HEK293 (cell line): ENCODE results near the gene SMYD2.

Experiments
- CTCF ChIA-PET: fragments of 350-600 bp; formaldehyde crosslinking; extraction: SDS; loops from one replicate; lab custom pipeline; 2021; ENCODE audit warnings: antibody characterized with exemption; lab: Yijun Ruan, JAX
- POLR2A ChIA-PET: fragments of 300-600 bp; formaldehyde crosslinking; extraction: SDS; loops from one replicate; lab custom pipeline; 2020; ENCODE audit warnings: antibody characterized with exemption, inconsistent platforms; lab: Yijun Ruan, JAX
- H3K27ac ChIP-seq: fragments of 200-500 bp; sonication (Bioruptor generic); 2 replicates; pipeline ENCODE4 v1.5.1; 2014; ENCODE audit warnings: low read depth, low read length, control low read depth, inconsistent platforms; ENCODE audit errors: extremely low read depth
- H3K36me3 ChIP-seq, 2 experiments: fragments of 200-500 bp in 1 of 2; sonication (Bioruptor generic) in 1 of 2; 1 replicate in 1 of 2; 2 replicates in 1 of 2; pipeline ENCODE4 v1.5.1; 2014 to 2017; ENCODE audit warnings: inconsistent platforms in 2 of 2, low read length in 2 of 2; ENCODE audit not compliant: control insufficient read depth in 2 of 2, insufficient read depth in 1 of 2
- H3K4me1 ChIP-seq: fragments of 200-500 bp; sonication (Bioruptor generic); 2 replicates; pipeline ENCODE4 v1.5.1; 2014; ENCODE audit warnings: mild to moderate bottlenecking, low read length, inconsistent platforms; ENCODE audit not compliant: control insufficient read depth, insufficient read depth
- H3K4me3 ChIP-seq: 2 replicates; pipeline ENCODE4 v1.5.1; 2011; ENCODE audit warnings: low read depth, mild to moderate bottlenecking, control low read depth, low read length, moderate library complexity
- H3K9me3 ChIP-seq: fragments of 200-500 bp; sonication (Bioruptor generic); 2 replicates; pipeline ENCODE4 v1.5.1; 2014; ENCODE audit warnings: low read depth, low read length, inconsistent platforms; ENCODE audit not compliant: control insufficient read depth, insufficient read depth
- GLIS2 ChIP-seq: fragments of 450-650 bp; formaldehyde crosslinking; IDR thresholded peaks from 2 replicates; pipeline ENCODE4 v1.5.1; 2016; ENCODE audit warnings: missing biosample characterization, missing genetic modification characterization
- MYNN ChIP-seq: fragments of 450-650 bp; formaldehyde crosslinking; IDR thresholded peaks from 2 replicates; pipeline ENCODE4 v1.5.1; 2016; ENCODE audit warnings: missing biosample characterization, missing genetic modification characterization, borderline replicate concordance
- RBAK ChIP-seq: fragments of 450-650 bp; formaldehyde crosslinking; IDR thresholded peaks from 2 replicates; pipeline ENCODE4 v1.5.1; 2016; ENCODE audit warnings: missing biosample characterization, missing genetic modification characterization
- SP7 ChIP-seq: fragments of 450-650 bp; formaldehyde crosslinking; IDR thresholded peaks from 2 replicates; pipeline ENCODE4 v1.5.1; 2016; ENCODE audit warnings: missing biosample characterization, missing genetic modification characterization
- ZBTB8A ChIP-seq: fragments of 450-650 bp; formaldehyde crosslinking; IDR thresholded peaks from 2 replicates; pipeline ENCODE4 v1.5.1; 2016; ENCODE audit warnings: missing biosample characterization, missing genetic modification characterization
- ZNF202 ChIP-seq: fragments of 450-650 bp; formaldehyde crosslinking; IDR thresholded peaks from 2 replicates; pipeline ENCODE4 v1.5.1; 2016; ENCODE audit warnings: missing biosample characterization, missing genetic modification characterization, borderline replicate concordance
- ZNF266 ChIP-seq: fragments of 450-650 bp; formaldehyde crosslinking; IDR thresholded peaks from 2 replicates; pipeline ENCODE4 v1.5.1; 2016; ENCODE audit warnings: missing biosample characterization, missing genetic modification characterization, low read depth
- ZNF292 ChIP-seq: fragments of 450-650 bp; formaldehyde crosslinking; IDR thresholded peaks from 2 replicates; pipeline ENCODE4 v1.5.1; 2016; ENCODE audit warnings: low read depth, missing biosample characterization, missing genetic modification characterization, borderline replicate concordance
- ZNF626 ChIP-seq: fragments of 450-650 bp; sonication (Bioruptor Pico); formaldehyde crosslinking; IDR thresholded peaks from 2 replicates; pipeline ENCODE4 v1.5.1; 2018; ENCODE audit warnings: missing biosample characterization, missing genetic modification characterization, inconsistent platforms
- ZNF830 ChIP-seq: fragments of 450-650 bp; IDR thresholded peaks from 2 replicates; pipeline ENCODE4 v1.5.0; 2018; ENCODE audit warnings: missing biosample characterization, missing genetic modification characterization, low read depth, mild to moderate bottlenecking, moderate library complexity
- TF ChIP-seq, protein P1 (sequence below): fragments of 450-650 bp; formaldehyde crosslinking; IDR thresholded peaks from 2 replicates; pipeline ENCODE4 v1.5.1; 2016; ENCODE audit warnings: missing biosample characterization, missing genetic modification characterization
- TF ChIP-seq, protein P2 (sequence below): fragments of 450-650 bp; formaldehyde crosslinking; conservative IDR thresholded peaks from 2 replicates; pipeline ENCODE4 v1.5.1; 2016; ENCODE audit warnings: low read depth, missing biosample characterization, missing genetic modification characterization
- TF ChIP-seq, protein P3 (sequence below): fragments of 450-650 bp; formaldehyde crosslinking; IDR thresholded peaks from 2 replicates; pipeline ENCODE4 v1.5.1; 2016; ENCODE audit warnings: missing biosample characterization, missing genetic modification characterization
- TF ChIP-seq, protein P4 (sequence below): fragments of 450-650 bp; formaldehyde crosslinking; IDR thresholded peaks from 2 replicates; pipeline ENCODE4 v1.5.1; 2016; ENCODE audit warnings: missing biosample characterization, missing genetic modification characterization
- TF ChIP-seq, protein P5 (sequence below): fragments of 450-650 bp; formaldehyde crosslinking; IDR thresholded peaks from 2 replicates; pipeline ENCODE4 v1.5.1; 2016; ENCODE audit warnings: missing biosample characterization, missing genetic modification characterization
- TF ChIP-seq, protein P6 (sequence below): fragments of 450-650 bp; formaldehyde crosslinking; IDR thresholded peaks from 2 replicates; pipeline ENCODE4 v1.5.1; 2016; ENCODE audit warnings: missing biosample characterization, missing genetic modification characterization
- TF ChIP-seq, protein P7 (sequence below): fragments of 450-650 bp; formaldehyde crosslinking; IDR thresholded peaks from 2 replicates; pipeline ENCODE4 v1.5.1; 2016; ENCODE audit warnings: missing biosample characterization, missing genetic modification characterization

The SMYD2 gene

DNA sequence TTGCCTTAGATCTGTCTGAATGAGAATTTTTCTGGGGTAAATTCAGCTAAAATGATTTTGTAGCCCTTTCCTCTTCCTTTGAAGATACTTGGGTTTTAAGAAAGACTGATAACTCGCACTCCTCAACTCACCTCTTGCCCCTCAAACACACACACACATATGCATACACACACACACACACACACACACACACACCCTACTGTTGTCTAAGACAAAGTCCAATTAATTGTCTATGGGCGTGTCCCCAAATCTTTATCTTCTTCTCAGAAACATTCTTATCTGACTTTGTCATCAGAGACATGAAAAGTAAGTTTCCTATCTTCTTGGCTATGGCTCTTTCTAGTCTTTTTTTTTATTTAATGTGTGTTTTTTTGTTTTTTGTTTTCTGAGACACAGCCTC is 36.1 kb upstream of the SMYD2 start:
- TF ChIP-seq ZNF266 (tag by site-specific recombination) (no peak), SP7 (tag by site-specific recombination) (no peak), ZBTB8A (tag by site-specific recombination) (no peak), ZNF830 (tag by site-specific recombination) (no peak), ZNF292 (tag by site-specific recombination) (no peak), ZNF202 (tag by site-specific recombination) (no peak)
- TF ChIP-seq, protein P1, sequence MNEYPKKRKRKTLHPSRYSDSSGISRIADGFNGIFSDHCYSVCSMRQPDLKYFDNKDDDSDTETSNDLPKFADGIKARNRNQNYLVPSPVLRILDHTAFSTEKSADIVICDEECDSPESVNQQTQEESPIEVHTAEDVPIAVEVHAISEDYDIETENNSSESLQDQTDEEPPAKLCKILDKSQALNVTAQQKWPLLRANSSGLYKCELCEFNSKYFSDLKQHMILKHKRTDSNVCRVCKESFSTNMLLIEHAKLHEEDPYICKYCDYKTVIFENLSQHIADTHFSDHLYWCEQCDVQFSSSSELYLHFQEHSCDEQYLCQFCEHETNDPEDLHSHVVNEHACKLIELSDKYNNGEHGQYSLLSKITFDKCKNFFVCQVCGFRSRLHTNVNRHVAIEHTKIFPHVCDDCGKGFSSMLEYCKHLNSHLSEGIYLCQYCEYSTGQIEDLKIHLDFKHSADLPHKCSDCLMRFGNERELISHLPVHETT (tag by site-specific recombination) = no peak
- TF ChIP-seq, protein P2, sequence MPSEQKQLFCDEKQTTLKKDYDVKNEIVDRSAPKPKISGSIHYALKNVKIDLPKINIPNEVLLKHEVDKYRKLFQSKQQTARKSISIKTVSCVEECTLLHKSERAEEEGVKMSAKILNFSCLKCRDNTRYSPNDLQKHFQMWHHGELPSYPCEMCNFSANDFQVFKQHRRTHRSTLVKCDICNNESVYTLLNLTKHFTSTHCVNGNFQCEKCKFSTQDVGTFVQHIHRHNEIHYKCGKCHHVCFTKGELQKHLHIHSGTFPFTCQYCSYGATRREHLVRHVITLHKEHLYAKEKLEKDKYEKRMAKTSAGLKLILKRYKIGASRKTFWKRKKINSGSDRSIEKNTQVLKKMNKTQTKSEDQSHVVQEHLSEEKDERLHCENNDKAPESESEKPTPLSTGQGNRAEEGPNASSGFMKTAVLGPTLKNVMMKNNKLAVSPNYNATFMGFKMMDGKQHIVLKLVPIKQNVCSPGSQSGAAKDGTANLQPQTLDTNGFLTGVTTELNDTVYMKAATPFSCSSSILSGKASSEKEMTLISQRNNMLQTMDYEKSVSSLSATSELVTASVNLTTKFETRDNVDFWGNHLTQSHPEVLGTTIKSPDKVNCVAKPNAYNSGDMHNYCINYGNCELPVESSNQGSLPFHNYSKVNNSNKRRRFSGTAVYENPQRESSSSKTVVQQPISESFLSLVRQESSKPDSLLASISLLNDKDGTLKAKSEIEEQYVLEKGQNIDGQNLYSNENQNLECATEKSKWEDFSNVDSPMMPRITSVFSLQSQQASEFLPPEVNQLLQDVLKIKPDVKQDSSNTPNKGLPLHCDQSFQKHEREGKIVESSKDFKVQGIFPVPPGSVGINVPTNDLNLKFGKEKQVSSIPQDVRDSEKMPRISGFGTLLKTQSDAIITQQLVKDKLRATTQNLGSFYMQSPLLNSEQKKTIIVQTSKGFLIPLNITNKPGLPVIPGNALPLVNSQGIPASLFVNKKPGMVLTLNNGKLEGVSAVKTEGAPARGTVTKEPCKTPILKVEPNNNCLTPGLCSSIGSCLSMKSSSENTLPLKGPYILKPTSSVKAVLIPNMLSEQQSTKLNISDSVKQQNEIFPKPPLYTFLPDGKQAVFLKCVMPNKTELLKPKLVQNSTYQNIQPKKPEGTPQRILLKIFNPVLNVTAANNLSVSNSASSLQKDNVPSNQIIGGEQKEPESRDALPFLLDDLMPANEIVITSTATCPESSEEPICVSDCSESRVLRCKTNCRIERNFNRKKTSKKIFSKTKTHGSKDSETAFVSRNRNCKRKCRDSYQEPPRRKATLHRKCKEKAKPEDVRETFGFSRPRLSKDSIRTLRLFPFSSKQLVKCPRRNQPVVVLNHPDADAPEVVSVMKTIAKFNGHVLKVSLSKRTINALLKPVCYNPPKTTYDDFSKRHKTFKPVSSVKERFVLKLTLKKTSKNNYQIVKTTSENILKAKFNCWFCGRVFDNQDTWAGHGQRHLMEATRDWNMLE (tag by site-specific recombination) = no peak
- TF ChIP-seq, protein P3, sequence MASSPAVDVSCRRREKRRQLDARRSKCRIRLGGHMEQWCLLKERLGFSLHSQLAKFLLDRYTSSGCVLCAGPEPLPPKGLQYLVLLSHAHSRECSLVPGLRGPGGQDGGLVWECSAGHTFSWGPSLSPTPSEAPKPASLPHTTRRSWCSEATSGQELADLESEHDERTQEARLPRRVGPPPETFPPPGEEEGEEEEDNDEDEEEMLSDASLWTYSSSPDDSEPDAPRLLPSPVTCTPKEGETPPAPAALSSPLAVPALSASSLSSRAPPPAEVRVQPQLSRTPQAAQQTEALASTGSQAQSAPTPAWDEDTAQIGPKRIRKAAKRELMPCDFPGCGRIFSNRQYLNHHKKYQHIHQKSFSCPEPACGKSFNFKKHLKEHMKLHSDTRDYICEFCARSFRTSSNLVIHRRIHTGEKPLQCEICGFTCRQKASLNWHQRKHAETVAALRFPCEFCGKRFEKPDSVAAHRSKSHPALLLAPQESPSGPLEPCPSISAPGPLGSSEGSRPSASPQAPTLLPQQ = no peak
- TF ChIP-seq, protein P4, sequence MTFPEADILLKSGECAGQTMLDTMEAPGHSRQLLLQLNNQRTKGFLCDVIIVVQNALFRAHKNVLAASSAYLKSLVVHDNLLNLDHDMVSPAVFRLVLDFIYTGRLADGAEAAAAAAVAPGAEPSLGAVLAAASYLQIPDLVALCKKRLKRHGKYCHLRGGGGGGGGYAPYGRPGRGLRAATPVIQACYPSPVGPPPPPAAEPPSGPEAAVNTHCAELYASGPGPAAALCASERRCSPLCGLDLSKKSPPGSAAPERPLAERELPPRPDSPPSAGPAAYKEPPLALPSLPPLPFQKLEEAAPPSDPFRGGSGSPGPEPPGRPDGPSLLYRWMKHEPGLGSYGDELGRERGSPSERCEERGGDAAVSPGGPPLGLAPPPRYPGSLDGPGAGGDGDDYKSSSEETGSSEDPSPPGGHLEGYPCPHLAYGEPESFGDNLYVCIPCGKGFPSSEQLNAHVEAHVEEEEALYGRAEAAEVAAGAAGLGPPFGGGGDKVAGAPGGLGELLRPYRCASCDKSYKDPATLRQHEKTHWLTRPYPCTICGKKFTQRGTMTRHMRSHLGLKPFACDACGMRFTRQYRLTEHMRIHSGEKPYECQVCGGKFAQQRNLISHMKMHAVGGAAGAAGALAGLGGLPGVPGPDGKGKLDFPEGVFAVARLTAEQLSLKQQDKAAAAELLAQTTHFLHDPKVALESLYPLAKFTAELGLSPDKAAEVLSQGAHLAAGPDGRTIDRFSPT = no peak
- H3K9me3 ChIP-seq = no peaks in the 10 kb centered on the region
- H3K4me1 ChIP-seq = no peaks in the 10 kb centered on the region
- no peak overlapping the region for H3K27ac ChIP-seq
- ChIA-PET POLR2A (no interaction called here), CTCF (interaction anchor here (0.7 to 2.0 kb wide), 3 partner anchors 16 to 87 kb away, joined by 4 to 7 read pairs (median 7); no protein-coding TSS in a partner anchor)
- no peak overlapping the region for H3K4me3 ChIP-seq
- no peaks in the 10 kb centered on the region for H3K36me3 ChIP-seq

DNA sequence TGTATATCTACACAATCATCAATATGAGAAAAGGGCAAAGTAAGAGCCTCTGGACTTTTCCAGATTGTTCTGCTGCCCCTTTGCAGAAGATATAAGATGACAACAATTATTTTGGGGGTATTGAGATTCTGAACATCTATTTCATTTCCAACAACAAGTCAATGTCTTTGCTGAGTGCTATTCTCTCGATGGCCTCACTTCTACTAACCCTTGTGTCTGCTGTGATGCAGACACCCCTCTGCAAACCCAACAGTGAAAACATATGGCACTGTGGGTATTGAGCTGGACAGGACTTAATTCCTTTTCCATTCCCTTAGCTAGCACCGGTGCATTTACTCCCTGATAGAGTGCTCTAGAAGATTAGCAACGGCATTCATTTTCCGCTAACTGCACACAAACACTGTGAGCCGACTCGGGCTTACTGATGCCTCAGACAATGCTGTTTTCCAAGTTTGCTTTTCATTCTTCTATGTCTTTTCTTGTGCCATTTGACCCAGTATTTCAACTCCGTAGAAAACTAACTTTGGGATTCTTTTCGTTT is 33.4 kb upstream of the SMYD2 start:
- TF ChIP-seq, protein P5, sequence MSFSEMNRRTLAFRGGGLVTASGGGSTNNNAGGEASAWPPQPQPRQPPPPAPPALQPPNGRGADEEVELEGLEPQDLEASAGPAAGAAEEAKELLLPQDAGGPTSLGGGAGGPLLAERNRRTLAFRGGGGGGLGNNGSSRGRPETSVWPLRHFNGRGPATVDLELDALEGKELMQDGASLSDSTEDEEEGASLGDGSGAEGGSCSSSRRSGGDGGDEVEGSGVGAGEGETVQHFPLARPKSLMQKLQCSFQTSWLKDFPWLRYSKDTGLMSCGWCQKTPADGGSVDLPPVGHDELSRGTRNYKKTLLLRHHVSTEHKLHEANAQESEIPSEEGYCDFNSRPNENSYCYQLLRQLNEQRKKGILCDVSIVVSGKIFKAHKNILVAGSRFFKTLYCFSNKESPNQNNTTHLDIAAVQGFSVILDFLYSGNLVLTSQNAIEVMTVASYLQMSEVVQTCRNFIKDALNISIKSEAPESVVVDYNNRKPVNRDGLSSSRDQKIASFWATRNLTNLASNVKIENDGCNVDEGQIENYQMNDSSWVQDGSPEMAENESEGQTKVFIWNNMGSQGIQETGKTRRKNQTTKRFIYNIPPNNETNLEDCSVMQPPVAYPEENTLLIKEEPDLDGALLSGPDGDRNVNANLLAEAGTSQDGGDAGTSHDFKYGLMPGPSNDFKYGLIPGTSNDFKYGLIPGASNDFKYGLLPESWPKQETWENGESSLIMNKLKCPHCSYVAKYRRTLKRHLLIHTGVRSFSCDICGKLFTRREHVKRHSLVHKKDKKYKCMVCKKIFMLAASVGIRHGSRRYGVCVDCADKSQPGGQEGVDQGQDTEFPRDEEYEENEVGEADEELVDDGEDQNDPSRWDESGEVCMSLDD (tag by site-specific recombination) = no peak
- no peak for TF ChIP-seq ZNF626
- TF ChIP-seq GLIS2 (tag by site-specific recombination) = no peak
- TF ChIP-seq MYNN (tag by site-specific recombination) = no peak
- TF ChIP-seq RBAK (tag by site-specific recombination) = no peak
- TF ChIP-seq, protein P6, sequence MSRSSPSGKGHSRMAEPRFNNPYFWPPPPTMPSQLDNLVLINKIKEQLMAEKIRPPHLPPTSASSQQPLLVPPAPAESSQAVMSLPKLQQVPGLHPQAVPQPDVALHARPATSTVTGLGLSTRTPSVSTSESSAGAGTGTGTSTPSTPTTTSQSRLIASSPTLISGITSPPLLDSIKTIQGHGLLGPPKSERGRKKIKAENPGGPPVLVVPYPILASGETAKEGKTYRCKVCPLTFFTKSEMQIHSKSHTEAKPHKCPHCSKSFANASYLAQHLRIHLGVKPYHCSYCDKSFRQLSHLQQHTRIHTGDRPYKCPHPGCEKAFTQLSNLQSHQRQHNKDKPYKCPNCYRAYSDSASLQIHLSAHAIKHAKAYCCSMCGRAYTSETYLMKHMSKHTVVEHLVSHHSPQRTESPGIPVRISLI = no peak
- TF ChIP-seq, protein P7, sequence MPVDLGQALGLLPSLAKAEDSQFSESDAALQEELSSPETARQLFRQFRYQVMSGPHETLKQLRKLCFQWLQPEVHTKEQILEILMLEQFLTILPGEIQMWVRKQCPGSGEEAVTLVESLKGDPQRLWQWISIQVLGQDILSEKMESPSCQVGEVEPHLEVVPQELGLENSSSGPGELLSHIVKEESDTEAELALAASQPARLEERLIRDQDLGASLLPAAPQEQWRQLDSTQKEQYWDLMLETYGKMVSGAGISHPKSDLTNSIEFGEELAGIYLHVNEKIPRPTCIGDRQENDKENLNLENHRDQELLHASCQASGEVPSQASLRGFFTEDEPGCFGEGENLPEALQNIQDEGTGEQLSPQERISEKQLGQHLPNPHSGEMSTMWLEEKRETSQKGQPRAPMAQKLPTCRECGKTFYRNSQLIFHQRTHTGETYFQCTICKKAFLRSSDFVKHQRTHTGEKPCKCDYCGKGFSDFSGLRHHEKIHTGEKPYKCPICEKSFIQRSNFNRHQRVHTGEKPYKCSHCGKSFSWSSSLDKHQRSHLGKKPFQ (tag by site-specific recombination) = no peak
- TF ChIP-seq, all 188 proteins: peak for 0
- H3K36me3 ChIP-seq = no peaks in the 10 kb centered on the region
- no peak overlapping the region for H3K4me3 ChIP-seq
- POLR2A ChIA-PET = no interaction called here
- no peaks in the 10 kb centered on the region for H3K9me3 ChIP-seq
- no peak overlapping the region for H3K27ac ChIP-seq
- no peaks in the 10 kb centered on the region for H3K4me1 ChIP-seq
- CTCF ChIA-PET = interaction anchor here (2.6 kb wide), 1 partner anchor 14 kb away, joined by 16 read pairs; no protein-coding TSS in a partner anchor
